Measurements from ENCODE around the gene SPTBN5.

DNA sequence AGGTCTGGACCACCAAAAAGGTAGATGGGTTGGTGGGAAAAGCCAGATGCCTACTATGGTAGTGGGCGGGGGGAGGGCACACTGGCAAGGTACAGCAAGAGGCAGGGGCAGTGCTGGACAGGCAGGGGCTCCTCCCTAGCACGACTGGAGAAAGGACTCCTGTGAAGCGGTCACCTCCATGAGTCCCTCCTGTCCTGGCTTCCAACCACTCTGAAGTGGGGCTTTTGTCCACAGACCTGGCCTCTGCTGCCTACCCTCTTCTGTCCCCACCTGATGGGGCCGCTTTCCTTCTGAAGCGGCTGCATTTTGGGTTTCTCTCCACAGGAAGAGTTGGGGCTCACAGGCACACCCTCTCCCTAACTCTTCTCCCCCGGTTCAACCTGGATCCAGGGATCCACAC, 2.7 kb upstream of the SPTBN5 start:
- TF ChIP-seq, protein P1, sequence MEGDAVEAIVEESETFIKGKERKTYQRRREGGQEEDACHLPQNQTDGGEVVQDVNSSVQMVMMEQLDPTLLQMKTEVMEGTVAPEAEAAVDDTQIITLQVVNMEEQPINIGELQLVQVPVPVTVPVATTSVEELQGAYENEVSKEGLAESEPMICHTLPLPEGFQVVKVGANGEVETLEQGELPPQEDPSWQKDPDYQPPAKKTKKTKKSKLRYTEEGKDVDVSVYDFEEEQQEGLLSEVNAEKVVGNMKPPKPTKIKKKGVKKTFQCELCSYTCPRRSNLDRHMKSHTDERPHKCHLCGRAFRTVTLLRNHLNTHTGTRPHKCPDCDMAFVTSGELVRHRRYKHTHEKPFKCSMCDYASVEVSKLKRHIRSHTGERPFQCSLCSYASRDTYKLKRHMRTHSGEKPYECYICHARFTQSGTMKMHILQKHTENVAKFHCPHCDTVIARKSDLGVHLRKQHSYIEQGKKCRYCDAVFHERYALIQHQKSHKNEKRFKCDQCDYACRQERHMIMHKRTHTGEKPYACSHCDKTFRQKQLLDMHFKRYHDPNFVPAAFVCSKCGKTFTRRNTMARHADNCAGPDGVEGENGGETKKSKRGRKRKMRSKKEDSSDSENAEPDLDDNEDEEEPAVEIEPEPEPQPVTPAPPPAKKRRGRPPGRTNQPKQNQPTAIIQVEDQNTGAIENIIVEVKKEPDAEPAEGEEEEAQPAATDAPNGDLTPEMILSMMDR (IDR thresholded peaks at IDR 0.05), result no peak
- no peak for TF ChIP-seq POLR2A (IDR thresholded peaks at IDR 0.05)

Data from heart left ventricle (tissue), 13 donors.